Measurements from ENCODE around the gene CNPPD1. TPM values are rescaled to one million over a fixed set of nuclear protein-coding genes. Genes with fewer than 3 reads are reported as not detected.

Gene CNPPD1
- total and polyA plus RNA-seq, 2 of the 8 experiments (the other 6 are each of a cell fraction or from before 2014, with no cell fraction given), result 32.9 to 35.9 TPM

DNA sequence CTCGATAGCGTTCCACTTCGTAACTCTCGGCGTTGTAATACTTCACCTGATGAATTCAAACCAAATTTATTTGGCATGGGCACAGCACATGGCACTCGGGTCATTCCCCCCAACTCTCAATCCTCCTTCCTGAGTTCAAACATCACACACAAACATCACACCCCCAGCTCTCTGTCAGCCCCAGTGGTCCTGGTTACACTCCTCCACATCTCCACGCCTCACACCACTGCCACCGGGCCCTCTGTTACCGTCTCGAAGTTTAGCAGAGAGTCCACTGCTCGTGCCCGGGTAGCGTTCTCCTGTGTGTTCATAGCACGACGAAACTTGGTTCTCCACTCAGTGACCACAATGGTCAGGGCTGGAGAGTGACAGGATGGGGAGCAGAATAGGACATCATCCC, 37.4 kb upstream of the CNPPD1 start:
- Histone ChIP-seq H3K4ac (replicated peaks; ENCODE audit: insufficient read length, low read depth, low read length) (no peak overlapping the region), H3K23me2 (ENCODE audit: low read depth, low read length) (peaks cover 12% of the 10 kb centered on the region), H3K4me2 (ENCODE audit: insufficient read depth in 1 of 2, low read depth in 2 of 2, low read length in 2 of 2) (no peak overlapping the region), H2BK15ac (ENCODE audit: low read length) (no peak overlapping the region), H4K8ac (ENCODE audit: extremely low read depth, insufficient read depth, low read length) (no peak overlapping the region), H3K79me1 (ENCODE audit: low read depth, low read length) (no peaks in the 10 kb centered on the region), H3K27ac (ENCODE audit: low read depth, low read length) (no peak overlapping the region), H2BK120ac (replicated peaks; ENCODE audit: low read depth, low read length) (no peak overlapping the region), H2AFZ (ENCODE audit: low read length) (no peak overlapping the region), H2BK20ac (ENCODE audit: low read length) (no peak overlapping the region), H4K5ac (ENCODE audit: insufficient read length, low read depth, low read length) (no peak overlapping the region), H3K23ac (ENCODE audit: insufficient read length) (no peak overlapping the region), H2BK12ac (ENCODE audit: low read depth, low read length) (no peak overlapping the region), H4K91ac (replicated peaks; ENCODE audit: insufficient read length, low read length) (no peak overlapping the region), H3K36me3 (ENCODE audit: control insufficient read depth in 2 of 4, insufficient read depth in 4 of 4, low read length in 3 of 4) (peaks cover 14 to 54% (median 29%) of the 10 kb centered on the region in 4 experiments), H3K9ac (replicated peaks in 1 of 4; ENCODE audit: extremely low read depth in 1 of 4, low read depth in 3 of 4, low read length in 3 of 4) (no peak overlapping the region), H3K9me3 (ENCODE audit: insufficient read depth in 2 of 2, low read depth in 1 of 2, low read length in 1 of 2) (no peaks in the 10 kb centered on the region), H3K27me3 (replicated peaks in 1 of 4; ENCODE audit: control insufficient read depth in 3 of 4, extremely low read depth in 1 of 4, insufficient read depth in 3 of 4, low read length in 3 of 4) (no peaks in the 10 kb centered on the region; a peak in 1 of 7 replicates), H2BK5ac (ENCODE audit: low read depth, low read length) (no peak overlapping the region), H3K4me3 (ENCODE audit: extremely low read depth in 1 of 4, insufficient read depth in 2 of 4, low read depth in 3 of 4, low read length in 4 of 4) (no peak overlapping the region), H3K79me2 (ENCODE audit: control insufficient read depth in 1 of 2, insufficient read depth in 2 of 2, low read length in 2 of 2) (no peaks in the 10 kb centered on the region), H3K18ac (ENCODE audit: extremely low read depth, low read length) (no peak overlapping the region), H4K20me1 (replicated peaks in 1 of 2; ENCODE audit: control insufficient read depth in 1 of 2, insufficient read depth in 2 of 2, low read length in 2 of 2) (peaks cover 0 to 2% of the 10 kb centered on the region in 2 experiments), H2AK5ac (ENCODE audit: low read depth, low read length) (no peak overlapping the region), H3K4me1 (replicated peaks in 1 of 4; ENCODE audit: control insufficient read depth in 3 of 4, insufficient read depth in 4 of 4, low read length in 3 of 4) (peaks cover 0 to 4% (median 2%) of the 10 kb centered on the region in 4 experiments; a peak in 3 of 7 replicates), H3K14ac (ENCODE audit: insufficient read length) (no peak overlapping the region), H3K56ac (replicated peaks; ENCODE audit: insufficient read length, low read depth, low read length) (no peak overlapping the region)
- ChIA-PET CTCF (ENCODE audit: partially characterized antibody) (interaction anchor here (0.8 to 1.8 kb wide), 2 partner anchors 31 to 34 kb away, joined by 3 to 4 read pairs; no protein-coding TSS in a partner anchor), POLR2A (ENCODE audit: partially characterized antibody) (interaction anchor here (1.1 kb wide), 1 partner anchor 11 kb away, joined by 4 read pairs; no protein-coding TSS in a partner anchor)
- no peak for DNase-seq (ENCODE audit: low read depth in 1 of 2, low spot score in 2 of 2)
- no peak for FAIRE-seq
- WGBS, 2 experiments (ENCODE audit: extremely low coverage in 1 of 2, insufficient coverage in 1 of 2, insufficient read length in 1 of 2, insufficient replicate concordance in 2 of 2, low coverage in 1 of 2, low lambda C conversion rate in 2 of 2, missing lambda C conversion rate in 1 of 2), result 98% methylated on average over 15 of the region's 15 CpGs; no CpG with 5 or more reads in 1 of the 2 experiments
- no peak for TF ChIP-seq RFX5 (IDR thresholded peaks at IDR 0.05; ENCODE audit: borderline replicate concordance, low read depth, low read length)

All from H1 (cell line).